ENCODE data around the gene C1QTNF2. TPM values are rescaled to one million over a fixed set of nuclear protein-coding genes. Genes with fewer than 3 reads are reported as not detected.
"Not testable (repeated sequence)": the region's sequence is repeated elsewhere in the genome, so short reads cannot be mapped to it uniquely, and the experiment has no call there.

The C1QTNF2 gene
- total RNA-seq, 1 donor, result 0.43 TPM

- no peak for DNase-seq (ENCODE audit: low read depth)
- no peak for TF ChIP-seq CTCF (IDR thresholded peaks at IDR 0.05; ENCODE audit: insufficient read depth, low read depth, low read length)
- no peak overlapping the region for H3K4me3 ChIP-seq (ENCODE audit: low read depth, low read length)
Measured at GRCh38 chr5:160349935-160350303, 20.5 kb downstream of the C1QTNF2 start.

- no peak for DNase-seq (ENCODE audit: low read depth)
- TF ChIP-seq CTCF (IDR thresholded peaks at IDR 0.05; ENCODE audit: insufficient read depth, low read depth, low read length), result no peak
- no peak overlapping the region for H3K4me3 ChIP-seq (ENCODE audit: low read depth, low read length)
Measured at GRCh38 chr5:160349249-160349934, 21.0 kb downstream of the C1QTNF2 start.

GRCh38 chr5:160348080-160348479 is 22.3 kb downstream of the C1QTNF2 start:
- TF ChIP-seq CTCF (IDR thresholded peaks at IDR 0.05; ENCODE audit: insufficient read depth, low read depth, low read length), result no peak
- H3K4me3 ChIP-seq (ENCODE audit: low read depth, low read length), result no peak overlapping the region
- no peak for DNase-seq (ENCODE audit: low read depth)

GRCh38 chr5:160347448-160347847 is 23.0 kb downstream of the C1QTNF2 start:
- no peak for TF ChIP-seq CTCF (IDR thresholded peaks at IDR 0.05; ENCODE audit: insufficient read depth, low read depth, low read length)
- H3K4me3 ChIP-seq (ENCODE audit: low read depth, low read length), result no peak overlapping the region
- no peak for DNase-seq (ENCODE audit: low read depth)

GRCh38 chr5:160342413-160342941 is 27.9 kb downstream of the C1QTNF2 start:
- H3K4me3 ChIP-seq (ENCODE audit: low read depth, low read length), result no peak overlapping the region
- TF ChIP-seq CTCF (IDR thresholded peaks at IDR 0.05; ENCODE audit: insufficient read depth, low read depth, low read length), result no peak
- peak; percentile 54 for DNase-seq (ENCODE audit: low read depth)

- no peak for TF ChIP-seq CTCF (IDR thresholded peaks at IDR 0.05; ENCODE audit: insufficient read depth, low read depth, low read length)
- DNase-seq (ENCODE audit: low read depth), result no peak
- no peak overlapping the region for H3K4me3 ChIP-seq (ENCODE audit: low read depth, low read length)
Measured at GRCh38 chr5:160341309-160341870, 29.0 kb downstream of the C1QTNF2 start.

- not testable (repeated sequence) for DNase-seq (ENCODE audit: low read depth); H3K4me3 ChIP-seq (ENCODE audit: low read depth, low read length)
Measured at GRCh38 chr5:160340513-160340912, 29.9 kb downstream of the C1QTNF2 start.
